ENCODE data around the gene MYOZ3. TPM values are rescaled to one million over a fixed set of nuclear protein-coding genes. Genes with fewer than 3 reads are reported as not detected.
A peak's percentile ranks its signal among the peaks of the same experiment; 100 is the strongest.

The MYOZ3 gene
- total RNA-seq, 1 experiment from 2014 or later, result 1.7 TPM

DNA sequence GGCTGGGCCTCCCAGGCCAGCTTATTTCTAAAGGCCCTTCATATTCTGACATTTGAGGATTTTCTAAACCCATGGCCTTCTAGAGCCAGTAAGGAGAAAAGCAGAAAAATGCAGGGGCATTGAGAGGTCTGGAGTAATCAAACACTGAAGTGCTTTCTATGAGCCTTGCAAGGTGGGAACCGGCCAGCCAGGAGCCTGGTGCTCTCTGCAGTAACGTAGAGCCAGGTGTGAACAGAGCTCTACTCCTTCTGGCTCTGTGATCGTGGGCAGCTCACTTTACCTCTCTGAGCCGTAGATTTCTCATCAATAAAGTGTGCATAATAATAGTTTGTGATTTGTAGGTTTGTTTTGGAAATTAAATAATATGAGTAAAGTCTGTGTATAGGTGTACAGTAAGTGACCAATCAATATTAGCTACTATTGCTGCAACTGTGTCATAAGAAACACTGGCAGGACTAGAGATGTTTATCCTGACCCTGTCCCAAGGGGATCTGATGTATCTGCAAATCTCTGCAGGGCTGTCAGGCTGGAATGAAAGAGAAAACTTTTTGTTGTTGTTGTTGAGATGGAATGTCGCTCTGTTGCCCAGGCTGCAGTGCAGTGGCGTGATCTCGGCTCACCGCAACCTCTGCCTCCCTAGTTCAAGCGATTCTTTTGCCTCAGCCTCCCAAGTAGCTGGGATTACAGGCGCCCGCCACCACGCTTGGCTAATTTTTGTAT, 17.9 kb upstream of the MYOZ3 start:
- H3K4me3 ChIP-seq (ENCODE audit: low read depth in 2 of 2, low read length in 2 of 2), result peak overlapping the region; percentile 14 to 42; a peak in 3 of 4 replicates
- in situ Hi-C loops (cut with HindIII; ENCODE audit: low pct_unique_long_range_greater_than_20kb, low sequenced_read_pairs), result no loop called here

DNA sequence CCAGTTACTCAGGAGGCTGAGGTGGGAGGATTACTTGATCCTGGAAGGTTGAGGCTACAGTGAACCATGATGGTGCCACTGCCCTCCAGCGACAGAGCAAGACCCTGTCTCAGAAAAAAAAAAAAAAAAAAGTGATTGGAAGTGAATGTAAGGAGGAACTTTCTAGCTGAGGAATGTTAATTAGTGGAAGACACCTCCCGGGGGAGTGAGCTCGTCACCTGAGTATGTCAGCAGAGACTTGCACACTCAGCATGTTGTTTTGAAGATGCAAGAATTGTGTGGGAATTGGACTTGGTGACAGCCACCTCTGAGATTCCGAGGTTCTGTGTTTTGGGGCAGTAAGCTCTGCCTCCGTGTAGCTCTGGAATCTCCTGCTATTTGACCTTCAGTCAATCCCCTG, 17.0 kb upstream of the MYOZ3 start:
- ChIA-PET CTCF (interaction anchor here (0.6 to 0.7 kb wide), 2 partner anchors 9 to 21 kb away, joined by 4 to 6 read pairs; no protein-coding TSS in a partner anchor), POLR2A (interaction anchor here (0.6 to 0.7 kb wide), 3 partner anchors 17 to 202 kb away, joined by 3 to 6 read pairs (median 4); partner anchors contain the start of gene IRGM)
- Histone ChIP-seq H3K4me1 (ENCODE audit: control insufficient read depth, insufficient read depth, low read length) (peaks cover 64% of the 10 kb centered on the region), H3K9me3 (ENCODE audit: control insufficient read depth, insufficient read depth, low read depth, low read length) (no peaks in the 10 kb centered on the region), H3K27me3 (ENCODE audit: control insufficient read depth, insufficient read depth, low read length) (no peaks in the 10 kb centered on the region), H3K27ac (ENCODE audit: low read length) (peak overlapping the region; percentile 83), H3K36me3 (ENCODE audit: control insufficient read depth, insufficient read depth, low read length) (no peaks in the 10 kb centered on the region; the same call in none of the 2 replicates), H3K4me3 (ENCODE audit: low read depth in 2 of 2, low read length in 2 of 2) (no peak overlapping the region)
- in situ Hi-C loops (cut with HindIII; ENCODE audit: low pct_unique_long_range_greater_than_20kb, low sequenced_read_pairs), result no loop called here
- ATAC-seq (no peak), DNase-seq (ENCODE audit: low read depth, low spot score) (no peak)
- no TSS peak for BruUV-seq (replicated peaks)
- intact Hi-C loops (cut with micrococcal nuclease; ENCODE audit: unreplicated experiment), result no loop called here
- TF ChIP-seq, protein P1, sequence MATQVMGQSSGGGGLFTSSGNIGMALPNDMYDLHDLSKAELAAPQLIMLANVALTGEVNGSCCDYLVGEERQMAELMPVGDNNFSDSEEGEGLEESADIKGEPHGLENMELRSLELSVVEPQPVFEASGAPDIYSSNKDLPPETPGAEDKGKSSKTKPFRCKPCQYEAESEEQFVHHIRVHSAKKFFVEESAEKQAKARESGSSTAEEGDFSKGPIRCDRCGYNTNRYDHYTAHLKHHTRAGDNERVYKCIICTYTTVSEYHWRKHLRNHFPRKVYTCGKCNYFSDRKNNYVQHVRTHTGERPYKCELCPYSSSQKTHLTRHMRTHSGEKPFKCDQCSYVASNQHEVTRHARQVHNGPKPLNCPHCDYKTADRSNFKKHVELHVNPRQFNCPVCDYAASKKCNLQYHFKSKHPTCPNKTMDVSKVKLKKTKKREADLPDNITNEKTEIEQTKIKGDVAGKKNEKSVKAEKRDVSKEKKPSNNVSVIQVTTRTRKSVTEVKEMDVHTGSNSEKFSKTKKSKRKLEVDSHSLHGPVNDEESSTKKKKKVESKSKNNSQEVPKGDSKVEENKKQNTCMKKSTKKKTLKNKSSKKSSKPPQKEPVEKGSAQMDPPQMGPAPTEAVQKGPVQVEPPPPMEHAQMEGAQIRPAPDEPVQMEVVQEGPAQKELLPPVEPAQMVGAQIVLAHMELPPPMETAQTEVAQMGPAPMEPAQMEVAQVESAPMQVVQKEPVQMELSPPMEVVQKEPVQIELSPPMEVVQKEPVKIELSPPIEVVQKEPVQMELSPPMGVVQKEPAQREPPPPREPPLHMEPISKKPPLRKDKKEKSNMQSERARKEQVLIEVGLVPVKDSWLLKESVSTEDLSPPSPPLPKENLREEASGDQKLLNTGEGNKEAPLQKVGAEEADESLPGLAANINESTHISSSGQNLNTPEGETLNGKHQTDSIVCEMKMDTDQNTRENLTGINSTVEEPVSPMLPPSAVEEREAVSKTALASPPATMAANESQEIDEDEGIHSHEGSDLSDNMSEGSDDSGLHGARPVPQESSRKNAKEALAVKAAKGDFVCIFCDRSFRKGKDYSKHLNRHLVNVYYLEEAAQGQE (IDR thresholded peaks at IDR 0.05; ENCODE audit: insufficient read depth in 1 of 2, low read depth in 2 of 2, low read length in 1 of 2), result no peak
- TF ChIP-seq SIN3A (IDR thresholded peaks at IDR 0.05; ENCODE audit: borderline replicate concordance, insufficient read depth, low read depth, low read length) (no peak), CTCF (IDR thresholded peaks at IDR 0.05) (no peak), TCF7L2 (IDR thresholded peaks at IDR 0.05; ENCODE audit: low read depth, low read length) (no peak), POLR2AphosphoS5 (IDR thresholded peaks at IDR 0.05; ENCODE audit: low read depth, low read length) (no peak)

More for the DNA sequence above, 17.9 kb upstream of the MYOZ3 start:
- H3K27ac ChIP-seq (ENCODE audit: low read length), result peak overlapping the region; percentile 97
- H3K27me3 ChIP-seq (ENCODE audit: control insufficient read depth, insufficient read depth, low read length), result no peaks in the 10 kb centered on the region
- peaks cover 73% of the 10 kb centered on the region for H3K4me1 ChIP-seq (ENCODE audit: control insufficient read depth, insufficient read depth, low read length)
- no peak for ATAC-seq
- ChIA-PET POLR2A (interaction anchor here (1.0 kb wide), 1 partner anchor 193 kb away, joined by 3 read pairs; no protein-coding TSS in a partner anchor), CTCF (interaction anchor here (1.1 kb wide), 1 partner anchor 69 kb away, joined by 3 read pairs; no protein-coding TSS in a partner anchor)
- intact Hi-C loops (cut with micrococcal nuclease; ENCODE audit: unreplicated experiment), result no loop called here
- no peaks in the 10 kb centered on the region for H3K9me3 ChIP-seq (ENCODE audit: control insufficient read depth, insufficient read depth, low read depth, low read length)
- TF ChIP-seq SIN3A (IDR thresholded peaks at IDR 0.05; ENCODE audit: borderline replicate concordance, insufficient read depth, low read depth, low read length), result no peak
- no peak for TF ChIP-seq POLR2AphosphoS5 (IDR thresholded peaks at IDR 0.05; ENCODE audit: low read depth, low read length)
- TF ChIP-seq, protein P1 (IDR thresholded peaks at IDR 0.05; ENCODE audit: insufficient read depth in 1 of 2, low read depth in 2 of 2, low read length in 1 of 2), result no peak
- no peak for TF ChIP-seq CTCF (IDR thresholded peaks at IDR 0.05)
- TF ChIP-seq TCF7L2 (IDR thresholded peaks at IDR 0.05; ENCODE audit: low read depth, low read length), result no peak
- no peaks in the 10 kb centered on the region; the same call in 1 of the 2 replicates for H3K36me3 ChIP-seq (ENCODE audit: control insufficient read depth, insufficient read depth, low read length)
- DNase-seq (ENCODE audit: low read depth, low spot score), result no peak
- BruUV-seq (replicated peaks), result no TSS peak
